HepG2 (cell line): ENCODE results near the gene SMIM28. TPM values are rescaled to one million over a fixed set of nuclear protein-coding genes. Genes with fewer than 3 reads are reported as not detected.

Experiments
- ATAC-seq: fragments of 200-7000 bp; cut with Tn5 transposase; 3 replicates; pipeline ENCODE4 v1.9.1; 2020; ENCODE audit warnings: mild to moderate bottlenecking, moderate library complexity
- BruUV-seq: library from RNA; stranded (reverse); fragments of 400-500 nt; replicated peaks from 2 replicates; lab custom pipeline; 2021; lab: Mats Ljungman, UMichigan
- CTCF ChIA-PET: fragments of 300-600 bp; formaldehyde crosslinking; extraction: SDS; loops from one replicate; lab custom pipeline; 2021; ENCODE audit warnings: low total read pairs, inconsistent platforms, low intra/inter-chr PET ratio; lab: Yijun Ruan, JAX
- POLR2A ChIA-PET: fragments of 350-600 bp; sonication (Branson Sonifier 250); formaldehyde crosslinking; loops from one replicate; lab custom pipeline; 2020; ENCODE audit warnings: antibody characterized with exemption, inconsistent platforms; lab: Yijun Ruan, JAX
- DNase-seq: peaks from one replicate; pipeline ENCODE4 v3.0.0-alpha.2; 2015; ENCODE audit warnings: low spot score
- FAIRE-seq: peaks from 3 replicates; lab custom pipeline; 2011; peaks lifted over from hg19 to GRCh38; lab: Jason Lieb, UNC
- H2AFZ ChIP-seq: one replicate; pipeline ENCODE4 v1.6.1; 2011; ENCODE audit warnings: low read length, inconsistent platforms
- H3K27ac ChIP-seq: fragments of 300-600 bp; 3 replicates; pipeline ENCODE4 v1.8.0; 2011; ENCODE audit warnings: mixed run types, mild to moderate bottlenecking, mixed read lengths, low read length, inconsistent platforms; ENCODE audit not compliant: insufficient read depth; ENCODE audit errors: extremely low read length
- H3K27me3 ChIP-seq, 2 experiments: fragments of 200-600 bp in 1 of 2; 2 replicates in 1 of 2; 3 replicates in 1 of 2; pipeline versions ENCODE4 v1.6.0 to v1.8.0; 2011; ENCODE audit warnings: low read length in 2 of 2, mild to moderate bottlenecking in 2 of 2, moderate library complexity in 2 of 2, inconsistent platforms in 1 of 2; ENCODE audit not compliant: insufficient read depth in 2 of 2, control insufficient read depth in 1 of 2
- H3K36me3 ChIP-seq, 2 experiments: fragments of 200-600 bp in 1 of 2; replicated peaks in 1 of 2; 2 replicates in 1 of 2; 3 replicates in 1 of 2; pipeline versions ENCODE4 v1.5.1 to v1.8.0; 2011; ENCODE audit warnings: low read length in 2 of 2, inconsistent platforms in 1 of 2; ENCODE audit not compliant: insufficient read depth in 2 of 2, control insufficient read depth in 1 of 2
- H3K4me1 ChIP-seq: 2 replicates; pipeline ENCODE4 v1.5.1; 2012; ENCODE audit warnings: low read length, inconsistent platforms; ENCODE audit not compliant: insufficient read depth
- H3K4me2 ChIP-seq: 2 replicates; pipeline ENCODE4 v1.6.0; 2011; ENCODE audit warnings: low read depth, low read length, inconsistent platforms
- H3K4me3 ChIP-seq, 3 experiments: fragments of 200-600 bp in 1 of 3; sonication (generic), shearing (Covaris generic) in 1 of 3; replicated peaks in 1 of 3; 2 replicates each; pipeline ENCODE4 v1.5.1; 2011 to 2016; ENCODE audit warnings: low read length in 3 of 3, inconsistent platforms in 2 of 3, low read depth in 2 of 3, mild to moderate bottlenecking in 2 of 3, control low read depth in 1 of 3, mixed read lengths in 1 of 3; ENCODE audit not compliant: insufficient read depth in 1 of 3
- H3K79me2 ChIP-seq: one replicate; pipeline ENCODE4 v1.6.1; 2011; ENCODE audit warnings: low read length, inconsistent platforms; ENCODE audit not compliant: insufficient read depth
- H3K9ac ChIP-seq: 2 replicates; pipeline ENCODE4 v1.6.0; 2011; ENCODE audit warnings: mild to moderate bottlenecking, low read depth, low read length, inconsistent platforms; ENCODE audit not compliant: insufficient read depth
- H3K9me3 ChIP-seq: 2 replicates; pipeline ENCODE4 v1.5.1; 2012; ENCODE audit warnings: mild to moderate bottlenecking, low read length
- H4K20me1 ChIP-seq: 2 replicates; pipeline ENCODE4 v1.6.0; 2011; ENCODE audit warnings: inconsistent platforms, mild to moderate bottlenecking, low read length, moderate library complexity; ENCODE audit not compliant: insufficient read depth
- KMT2A ChIP-seq: sonication (generic); formaldehyde crosslinking; IDR thresholded peaks from 2 replicates; pipeline ENCODE4 v1.4.0; 2020; ENCODE audit warnings: missing genetic modification reagents
- MIXL1 ChIP-seq: IDR thresholded peaks from 2 replicates; pipeline ENCODE4 v1.6.1; 2016
- NFE2 ChIP-seq: sonication (generic); formaldehyde crosslinking; IDR thresholded peaks from 2 replicates; pipeline ENCODE4 v1.4.0; 2020; ENCODE audit warnings: missing genetic modification reagents
- NFE2L2 ChIP-seq: fragments of 150-350 bp; IDR thresholded peaks from 2 replicates; pipeline ENCODE4 v1.6.1; 2014; ENCODE audit warnings: low read length
- YY1 ChIP-seq: IDR thresholded peaks from 2 replicates; pipeline ENCODE4 v1.6.1; 2011; ENCODE audit warnings: low read length, low read depth, moderate library complexity, mild to moderate bottlenecking; ENCODE audit not compliant: insufficient read depth, insufficient replicate concordance
- ZNF205 ChIP-seq: IDR thresholded peaks from 2 replicates; pipeline ENCODE4 v1.6.1; 2018; ENCODE audit warnings: missing biosample characterization, missing genetic modification reagents
- ZNF552 ChIP-seq: sonication (generic); formaldehyde crosslinking; IDR thresholded peaks from 2 replicates; pipeline ENCODE4 v1.9.0; 2022; ENCODE audit warnings: missing genetic modification reagents, mild to moderate bottlenecking, borderline replicate concordance
- ZNF770 ChIP-seq: sonication (generic); formaldehyde crosslinking; IDR thresholded peaks from 2 replicates; pipeline ENCODE4 v1.5.0; 2020; ENCODE audit warnings: mild to moderate bottlenecking, missing genetic modification reagents
- ZSCAN25 ChIP-seq: sonication (generic); formaldehyde crosslinking; IDR thresholded peaks from 2 replicates; pipeline ENCODE4 v1.8.0; 2022; ENCODE audit warnings: mild to moderate bottlenecking, missing genetic modification reagents
- in situ Hi-C: cut with HindIII; loops from 2 replicates; pipeline ENCODE4 v1.10.0; 2017; ENCODE audit warnings: low pct_unique_long_range_greater_than_20kb; ENCODE audit not compliant: extremely low pct_ligation_motif_present
- intact Hi-C: fragments of 100-400 bp; cut with micrococcal nuclease; formaldehyde crosslinking; loops from one replicate; pipeline ENCODE4 v1.10.0; 2022; ENCODE audit not compliant: unreplicated experiment
- polyA plus RNA-seq, 8 experiments: library from polyadenylated mRNA; depleted of rRNA in 3 of 8; stranded (reverse) in 7 of 8; unstranded in 1 of 8; fragments of >200 nt; fragmentation: Illumina TruSeq in 4 of 8; extraction: Trizol in 4 of 8; gene quantifications; 2 replicates each; pipeline versions ENCODE4 v1.2.1 to v1.2.3, GENCODE V29; 2011 to 2016; ENCODE audit warnings: low read depth in 4 of 8, missing spikeins in 1 of 8, mixed read lengths in 1 of 8; ENCODE audit not compliant: insufficient read depth in 1 of 8
- total RNA-seq, 5 experiments: library from RNA; depleted of rRNA; stranded (reverse); fragments of >200 nt; fragmentation: Illumina TruSeq; extraction: Trizol; gene quantifications; 2 replicates each; pipeline ENCODE4 v1.2.3, GENCODE V29; 2016; ENCODE audit warnings: low read depth in 1 of 5
- TF ChIP-seq, protein P1 (sequence below): sonication (generic); formaldehyde crosslinking; conservative IDR thresholded peaks from 2 replicates; pipeline ENCODE4 v1.4.0; 2020; ENCODE audit warnings: mild to moderate bottlenecking, missing genetic modification reagents, moderate library complexity

The SMIM28 gene
- total and polyA plus RNA-seq, 2 of the 13 experiments (the other 11 are each of a cell fraction or from before 2014, with no cell fraction given): not detected

DNA sequence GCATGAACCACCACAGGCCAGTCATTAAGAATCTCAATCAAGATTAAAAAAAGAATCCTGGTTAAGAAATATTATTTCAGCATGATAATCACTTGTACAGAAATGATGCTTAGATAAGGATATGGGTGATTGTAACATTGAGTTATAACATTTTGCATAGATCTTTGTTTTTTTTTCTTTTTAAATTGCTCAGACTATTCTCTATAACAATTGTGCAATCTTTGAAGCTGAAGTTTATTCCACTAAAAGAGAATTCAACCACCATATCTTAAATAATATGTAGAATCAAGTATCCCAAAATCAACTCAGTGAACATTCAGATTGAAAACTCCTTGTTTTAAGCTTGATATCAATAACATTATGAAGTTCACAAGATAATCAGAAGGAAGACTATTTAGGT lies 663 bp upstream of the SMIM28 start:
- no TSS peak for BruUV-seq
- POLR2A ChIA-PET: no interaction called here
- CTCF ChIA-PET: no interaction called here
- no peaks in the 10 kb centered on the region for H3K36me3 ChIP-seq
- no peak overlapping the region for H2AFZ ChIP-seq
- no peak overlapping the region for H3K9ac ChIP-seq
- H3K79me2 ChIP-seq: no peaks in the 10 kb centered on the region
- ATAC-seq (no peak), DNase-seq (no peak)
- no peak overlapping the region for H3K4me2 ChIP-seq
- H3K27ac ChIP-seq: no peak overlapping the region
- intact Hi-C loops: no loop called here
- no peaks in the 10 kb centered on the region for H4K20me1 ChIP-seq
- no peak for TF ChIP-seq KMT2A
- TF ChIP-seq NFE2 (CRISPR knock-in tag): no peak
- no peak for TF ChIP-seq ZNF552 (CRISPR knock-in tag)
- no peak for TF ChIP-seq ZSCAN25 (CRISPR knock-in tag)
- no peak for TF ChIP-seq ZNF770 (CRISPR knock-in tag)
- TF ChIP-seq YY1: no peak
- no peak for TF ChIP-seq NFE2L2
- TF ChIP-seq, protein P1, sequence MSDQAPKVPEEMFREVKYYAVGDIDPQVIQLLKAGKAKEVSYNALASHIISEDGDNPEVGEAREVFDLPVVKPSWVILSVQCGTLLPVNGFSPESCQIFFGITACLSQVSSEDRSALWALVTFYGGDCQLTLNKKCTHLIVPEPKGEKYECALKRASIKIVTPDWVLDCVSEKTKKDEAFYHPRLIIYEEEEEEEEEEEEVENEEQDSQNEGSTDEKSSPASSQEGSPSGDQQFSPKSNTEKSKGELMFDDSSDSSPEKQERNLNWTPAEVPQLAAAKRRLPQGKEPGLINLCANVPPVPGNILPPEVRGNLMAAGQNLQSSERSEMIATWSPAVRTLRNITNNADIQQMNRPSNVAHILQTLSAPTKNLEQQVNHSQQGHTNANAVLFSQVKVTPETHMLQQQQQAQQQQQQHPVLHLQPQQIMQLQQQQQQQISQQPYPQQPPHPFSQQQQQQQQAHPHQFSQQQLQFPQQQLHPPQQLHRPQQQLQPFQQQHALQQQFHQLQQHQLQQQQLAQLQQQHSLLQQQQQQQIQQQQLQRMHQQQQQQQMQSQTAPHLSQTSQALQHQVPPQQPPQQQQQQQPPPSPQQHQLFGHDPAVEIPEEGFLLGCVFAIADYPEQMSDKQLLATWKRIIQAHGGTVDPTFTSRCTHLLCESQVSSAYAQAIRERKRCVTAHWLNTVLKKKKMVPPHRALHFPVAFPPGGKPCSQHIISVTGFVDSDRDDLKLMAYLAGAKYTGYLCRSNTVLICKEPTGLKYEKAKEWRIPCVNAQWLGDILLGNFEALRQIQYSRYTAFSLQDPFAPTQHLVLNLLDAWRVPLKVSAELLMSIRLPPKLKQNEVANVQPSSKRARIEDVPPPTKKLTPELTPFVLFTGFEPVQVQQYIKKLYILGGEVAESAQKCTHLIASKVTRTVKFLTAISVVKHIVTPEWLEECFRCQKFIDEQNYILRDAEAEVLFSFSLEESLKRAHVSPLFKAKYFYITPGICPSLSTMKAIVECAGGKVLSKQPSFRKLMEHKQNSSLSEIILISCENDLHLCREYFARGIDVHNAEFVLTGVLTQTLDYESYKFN (CRISPR knock-in tag): no peak
- TF ChIP-seq ZNF205 (CRISPR knock-in tag): no peak
- TF ChIP-seq MIXL1: no peak
- TF ChIP-seq, all 625 proteins: peak for 0
- Histone ChIP-seq H3K27me3 (no peaks in the 10 kb centered on the region), H3K9me3 (no peaks in the 10 kb centered on the region), H3K4me3 (no peak overlapping the region), H3K4me1 (peaks cover under 1% of the 10 kb centered on the region; the same call in 1 of the 2 replicates)
- no peak for FAIRE-seq
- in situ Hi-C loops: no loop called here
